K562 (cell line): Measurements from ENCODE around the gene COQ5. TPM values are rescaled to one million over a fixed set of nuclear protein-coding genes. Genes with fewer than 3 reads are reported as not detected.

Source experiments
- ATAC-seq: fragments of 200-7000 bp; cut with Tn5 transposase; 3 replicates; pipeline ENCODE4 v1.9.1; 2020; ENCODE audit warnings: moderate library complexity
- BruUV-seq: library from RNA; stranded (reverse); fragments of 400-500 nt; replicated peaks from 2 replicates; lab custom pipeline; 2021; lab: Mats Ljungman, UMichigan
- CTCF ChIA-PET: fragments of 300-600 bp; formaldehyde crosslinking; extraction: SDS; loops from one replicate; lab custom pipeline; 2021; ENCODE audit warnings: low intra/inter-chr PET ratio; lab: Yijun Ruan, JAX
- POLR2A ChIA-PET: fragments of 300-600, 350-650 bp; sonication (Branson Sonifier 250); formaldehyde crosslinking; extraction: SDS; loops from one replicate; lab custom pipeline; 2021; ENCODE audit warnings: antibody characterized with exemption, inconsistent platforms; lab: Yijun Ruan, JAX
- DNase-seq, 4 experiments: peaks; one replicate each; pipeline versions ENCODE4 v3.0.0 to v3.0.0-alpha.2; 2011 to 2018; ENCODE audit warnings: low spot score in 3 of 4, mixed read lengths in 3 of 4; ENCODE audit errors: extremely low read depth in 1 of 4
- FAIRE-seq: peaks from 2 replicates; lab custom pipeline; 2011; peaks lifted over from hg19 to GRCh38; lab: Jason Lieb, UNC
- H2AFZ ChIP-seq: 2 replicates; pipeline ENCODE4 v1.6.0; 2011; ENCODE audit warnings: low read depth, low read length, control low read depth, inconsistent platforms
- H3K27ac ChIP-seq: fragments of 200-600 bp; 3 replicates; pipeline ENCODE4 v1.8.0; 2011; ENCODE audit warnings: low read depth, mild to moderate bottlenecking, control low read depth, inconsistent platforms, low read length, moderate library complexity, mixed read lengths; ENCODE audit errors: extremely low read depth
- H3K27me3 ChIP-seq, 2 experiments: fragments of 300-600 bp in 1 of 2; 2 replicates in 1 of 2; 3 replicates in 1 of 2; pipeline versions ENCODE4 v1.6.0 to v1.8.0; 2011; ENCODE audit warnings: inconsistent platforms in 2 of 2, low read length in 2 of 2, mild to moderate bottlenecking in 1 of 2, mixed read lengths in 1 of 2, moderate library complexity in 1 of 2; ENCODE audit not compliant: control insufficient read depth in 2 of 2, insufficient read depth in 2 of 2
- H3K36me3 ChIP-seq: fragments of 300-600 bp; 3 replicates; pipeline ENCODE4 v1.8.0; 2011; ENCODE audit warnings: mild to moderate bottlenecking, low read length, inconsistent platforms; ENCODE audit not compliant: control insufficient read depth, insufficient read depth
- H3K4me1 ChIP-seq, 2 experiments: fragments of 200-600 bp in 1 of 2; replicated peaks in 1 of 2; 2 replicates in 1 of 2; 3 replicates in 1 of 2; pipeline versions ENCODE4 v1.5.1 to v1.8.0; 2011; ENCODE audit warnings: inconsistent platforms in 2 of 2, low read length in 2 of 2, mild to moderate bottlenecking in 1 of 2, mixed read lengths in 1 of 2, moderate library complexity in 1 of 2; ENCODE audit not compliant: control insufficient read depth in 2 of 2, insufficient read depth in 2 of 2
- H3K4me2 ChIP-seq: 2 replicates; pipeline ENCODE4 v1.6.1; 2011; ENCODE audit warnings: low read length, control low read depth, inconsistent platforms, mixed read lengths; ENCODE audit not compliant: insufficient read depth
- H3K4me3 ChIP-seq: fragments of 200-600 bp; sonication (generic), shearing (Covaris generic); 2 replicates; pipeline ENCODE4 v1.5.1; 2016; ENCODE audit warnings: control low read depth, inconsistent platforms
- H3K79me2 ChIP-seq: fragments of 200-600 bp; 3 replicates; pipeline ENCODE4 v1.8.0; 2011; ENCODE audit warnings: low read length, inconsistent platforms; ENCODE audit not compliant: control insufficient read depth, insufficient read depth
- H3K9ac ChIP-seq, 2 experiments: 2 replicates each; pipeline versions ENCODE4 v1.6.0 to v1.6.1; 2011; ENCODE audit warnings: low read depth in 2 of 2, low read length in 2 of 2, control low read depth in 1 of 2, inconsistent platforms in 1 of 2, mild to moderate bottlenecking in 1 of 2, mixed read lengths in 1 of 2; ENCODE audit not compliant: insufficient read depth in 1 of 2
- H3K9me1 ChIP-seq: one replicate; pipeline ENCODE4 v1.6.0; 2011; ENCODE audit warnings: inconsistent platforms, mild to moderate bottlenecking, low read length, moderate library complexity; ENCODE audit not compliant: control insufficient read depth, insufficient read depth
- H3K9me3 ChIP-seq: replicated peaks from 2 replicates; pipeline ENCODE4 v1.5.1; 2011; ENCODE audit warnings: low read depth, low read length, inconsistent platforms; ENCODE audit not compliant: control insufficient read depth, insufficient read depth
- H4K20me1 ChIP-seq: replicated peaks from 2 replicates; pipeline ENCODE4 v1.6.1; 2011; ENCODE audit warnings: low read length, inconsistent platforms, mixed read lengths; ENCODE audit not compliant: control insufficient read depth, insufficient read depth
- ELF4 ChIP-seq: fragments of 450-650 bp; formaldehyde crosslinking; IDR thresholded peaks from 2 replicates; pipeline ENCODE4 v1.4.0; 2022; ENCODE audit warnings: missing genetic modification characterization
- HDAC6 ChIP-seq: IDR thresholded peaks from 2 replicates; pipeline ENCODE4 v1.6.1; 2012; ENCODE audit warnings: low read depth, mild to moderate bottlenecking, control low read depth, inconsistent platforms, low read length, moderate library complexity
- WGBS: fragments of 100-300 bp; shearing (Covaris generic); methylation state at CpG from one replicate; pipeline ENCODE4 v1.1.6; 2016; ENCODE audit warnings: low coverage, mixed read lengths; ENCODE audit not compliant: insufficient coverage; ENCODE audit errors: missing lambda C conversion rate; 5-methylcytosine and 5-hydroxymethylcytosine counted together
- in situ Hi-C: fragments of 300-500 bp; cut with MboI; formaldehyde crosslinking; loops from 4 replicates; pipeline ENCODE4 v1.15.0; 2018; ENCODE audit warnings: inconsistent platforms, mixed read lengths
- intact Hi-C: fragments of 100-400 bp; cut with micrococcal nuclease; formaldehyde crosslinking; loops from 2 replicates; pipeline ENCODE4 v1.14.2; 2022
- polyA plus RNA-seq, 8 experiments: library from polyadenylated mRNA; depleted of rRNA in 4 of 8; stranded (reverse) in 5 of 8; unstranded in 3 of 8; fragments of >200 nt; fragmentation: Nextera tagmentation in 2 of 8; fragmentation: Illumina TruSeq in 1 of 8; extraction: Ambion mirVana in 2 of 8; extraction: Trizol in 1 of 8; gene quantifications; 2 replicates each; pipeline versions ENCODE4 v1.2.1 to v1.2.3, GENCODE V29; 2011 to 2014; ENCODE audit warnings: inconsistent platforms in 1 of 8, missing spikeins in 1 of 8
- total RNA-seq, 7 experiments: library from RNA; depleted of rRNA in 6 of 7; stranded (reverse); fragments of >200 nt in 6 of 7; fragmentation: Illumina TruSeq in 2 of 7; extraction: Trizol in 2 of 7; gene quantifications; 2 replicates each; pipeline versions ENCODE4 v1.2.1 to v1.2.3, GENCODE V29; 2011 to 2021; ENCODE audit warnings: low replicate concordance in 1 of 7
- TF ChIP-seq, protein P1 (sequence below), 2 experiments: fragments of 450-650 bp in 1 of 2; sonication (generic) in 1 of 2; formaldehyde crosslinking in 1 of 2; IDR thresholded peaks in 1 of 2; conservative IDR thresholded peaks in 1 of 2; 2 replicates each; pipeline versions ENCODE4 v1.6.1 to v1.8.1; 2016 to 2023; ENCODE audit warnings: mild to moderate bottlenecking in 2 of 2, moderate library complexity in 2 of 2, inconsistent platforms in 1 of 2, missing genetic modification reagents in 1 of 2

The COQ5 gene
- total and polyA plus RNA-seq, 9 of the 15 experiments (the other 6 are each of a cell fraction or from before 2014, with no cell fraction given): 19.2 to 59.7 (median 30.4) TPM

DNA sequence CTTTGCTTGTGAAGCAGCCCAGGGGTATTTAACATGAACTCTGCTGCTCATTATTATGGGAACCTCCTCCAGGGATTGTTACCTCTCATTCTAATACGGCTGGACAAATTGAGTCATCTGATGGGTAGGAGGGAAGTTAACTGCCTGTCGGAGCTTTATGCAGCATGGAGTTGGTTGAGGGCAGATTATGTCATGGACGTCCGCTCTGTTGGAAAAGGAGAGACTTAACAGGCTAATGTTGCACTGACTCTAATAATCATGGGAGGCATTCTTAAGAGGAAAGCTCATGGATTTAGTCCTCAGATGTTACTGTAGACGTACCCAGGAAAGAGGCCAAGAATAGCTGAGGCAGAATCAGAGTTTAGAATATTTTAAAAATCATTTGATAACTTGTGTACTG, 42.3 kb upstream of the COQ5 start:
- CTCF ChIA-PET: no interaction called here
- Histone ChIP-seq H4K20me1 (peaks cover 4% of the 10 kb centered on the region; the same call in 1 of the 2 replicates), H3K27ac (no peak overlapping the region), H3K9me3 (no peaks in the 10 kb centered on the region), H2AFZ (no peak overlapping the region), H3K27me3 (no peaks in the 10 kb centered on the region), H3K4me3 (no peak overlapping the region), H3K4me2 (no peak overlapping the region), H3K9me1 (no peaks in the 10 kb centered on the region), H3K4me1 (no peaks in the 10 kb centered on the region), H3K79me2 (no peaks in the 10 kb centered on the region), H3K9ac (no peak overlapping the region), H3K36me3 (peaks cover 86% of the 10 kb centered on the region)
- 88% methylated on average over 5 of the region's 5 CpGs for whole genome bisulfite sequencing
- intact Hi-C loops: no loop called here
- ATAC-seq (no peak), DNase-seq (no peak), FAIRE-seq (no peak)
- POLR2A ChIA-PET: interaction anchor here (0.6 to 2.7 kb wide), 4 partner anchors 10 to 140 kb away, joined by 3 to 12 read pairs (median 4); partner anchors contain the start of gene POP5
- TF ChIP-seq, protein P1, sequence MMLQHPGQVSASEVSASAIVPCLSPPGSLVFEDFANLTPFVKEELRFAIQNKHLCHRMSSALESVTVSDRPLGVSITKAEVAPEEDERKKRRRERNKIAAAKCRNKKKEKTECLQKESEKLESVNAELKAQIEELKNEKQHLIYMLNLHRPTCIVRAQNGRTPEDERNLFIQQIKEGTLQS (IDR thresholded peaks at IDR 0.05): no peak
- TF ChIP-seq, protein P1 (CRISPR knock-in tag; conservative IDR thresholded peaks at IDR 0.05): no peak
- in situ Hi-C loops: no loop called here
- BruUV-seq: no TSS peak

DNA sequence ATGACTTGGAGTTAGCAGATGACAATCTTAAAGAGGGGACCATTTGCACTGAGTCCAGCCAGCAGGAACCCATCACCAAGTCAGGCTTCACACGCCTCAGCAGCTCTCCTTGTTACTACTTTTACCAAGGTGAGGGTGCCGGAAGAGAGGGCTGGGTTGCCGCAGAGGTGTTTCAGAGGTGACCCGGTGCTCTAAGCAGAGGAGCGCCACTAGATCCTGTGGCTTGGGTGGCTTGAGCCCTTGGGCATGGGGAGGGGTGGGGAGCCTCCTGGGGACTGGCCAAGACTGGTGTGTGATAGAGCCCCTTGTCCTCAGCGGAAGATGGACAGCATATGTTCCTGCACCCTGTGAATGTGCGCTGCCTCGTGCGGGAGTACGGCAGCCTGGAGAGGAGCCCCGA, 34.5 kb upstream of the COQ5 start:
- Histone ChIP-seq H3K4me3 (no peak overlapping the region), H3K4me1 (no peaks in the 10 kb centered on the region), H3K27me3 (no peaks in the 10 kb centered on the region), H3K9ac (no peak overlapping the region), H3K9me1 (peaks cover 2% of the 10 kb centered on the region), H3K4me2 (no peak overlapping the region), H4K20me1 (no peaks in the 10 kb centered on the region), H3K36me3 (peaks cover 82% of the 10 kb centered on the region), H2AFZ (no peak overlapping the region), H3K9me3 (no peaks in the 10 kb centered on the region), H3K79me2 (no peaks in the 10 kb centered on the region), H3K27ac (no peak overlapping the region)
- ChIA-PET CTCF (no interaction called here), POLR2A (no interaction called here)
- FAIRE-seq: no peak
- no peak for ATAC-seq
- in situ Hi-C loops: no loop called here
- BruUV-seq: no TSS peak
- DNase-seq: no peak
- intact Hi-C loops: no loop called here
- WGBS: 92% methylated on average over 5 of the region's 11 CpGs
- TF ChIP-seq HDAC6: no peak
- no peak for TF ChIP-seq ELF4
